Peyer's patch (tissue), 4 donors: ENCODE data around the gene POPDC2.

Experiments
- CTCF ChIP-seq, 6 experiments: fragments of 450-650 bp in 4 of 6; fragments of 200-600 bp in 2 of 6; sonication (generic) in 1 of 6; IDR thresholded peaks; one replicate each; pipeline ENCODE4 v1.5.1; 2017 to 2019; ENCODE audit warnings: antibody characterized with exemption in 6 of 6, mild to moderate bottlenecking in 3 of 6, moderate library complexity in 1 of 6
- POLR2A ChIP-seq, 2 donors: fragments of 450-650 bp; IDR thresholded peaks; one replicate each; pipeline ENCODE4 v1.5.1; 2017; ENCODE audit warnings: antibody characterized with exemption in 2 of 2, mild to moderate bottlenecking in 2 of 2, moderate library complexity in 2 of 2

- TF ChIP-seq CTCF (IDR thresholded peaks at IDR 0.05), result no peak
- TF ChIP-seq POLR2A (IDR thresholded peaks at IDR 0.05), result no peak
Observed at GRCh38 chr3:119695480-119695879, 35.1 kb upstream of the POPDC2 start.
